Spleen (tissue), 11 donors: Measurements from ENCODE around the gene PEX5. TPM values are rescaled to one million over a fixed set of nuclear protein-coding genes. Genes with fewer than 3 reads are reported as not detected.

Experiments used
- DNase-seq: peaks from one replicate; pipeline ENCODE4 v3.0.0-alpha.2; 2020
- H3K27ac ChIP-seq, 8 donors: fragments of 200-600 bp; sonication (generic) in 7 of 8; 1 replicate in 4 of 8; 2 replicates in 4 of 8; pipeline versions ENCODE4 v1.5.0 to v1.8.0; 2016 to 2021; ENCODE audit warnings: inconsistent platforms in 4 of 8, mild to moderate bottlenecking in 4 of 8, moderate library complexity in 1 of 8
- H3K27me3 ChIP-seq, 7 donors: fragments of 200-600 bp; sonication (generic) in 6 of 7; replicated peaks in 1 of 7; 1 replicate in 4 of 7; 2 replicates in 3 of 7; pipeline versions ENCODE4 v1.5.0 to v1.8.0; 2016 to 2021; ENCODE audit warnings: inconsistent platforms in 3 of 7, mild to moderate bottlenecking in 1 of 7
- H3K36me3 ChIP-seq, 6 donors: fragments of 200-600 bp; sonication (generic) in 5 of 6; 1 replicate in 4 of 6; 2 replicates in 2 of 6; pipeline versions ENCODE4 v1.5.0 to v1.8.0; 2016 to 2021; ENCODE audit warnings: inconsistent platforms in 2 of 6
- H3K4me1 ChIP-seq, 6 donors: fragments of 200-600 bp; sonication (generic) in 5 of 6; 1 replicate in 3 of 6; 2 replicates in 3 of 6; pipeline versions ENCODE4 v1.5.0 to v1.8.0; 2016 to 2021; ENCODE audit warnings: inconsistent platforms in 3 of 6
- H3K4me3 ChIP-seq, 8 donors: fragments of 200-600 bp; sonication (generic) in 7 of 8; 1 replicate in 4 of 8; 2 replicates in 4 of 8; pipeline versions ENCODE4 v1.5.0 to v1.8.0; 2016 to 2021; ENCODE audit warnings: inconsistent platforms in 4 of 8, mild to moderate bottlenecking in 4 of 8, moderate library complexity in 2 of 8
- H3K9me3 ChIP-seq, 8 donors: fragments of 200-600 bp; sonication (generic) in 7 of 8; 1 replicate in 4 of 8; 2 replicates in 4 of 8; pipeline versions ENCODE4 v1.5.0 to v1.8.0; 2016 to 2021; ENCODE audit warnings: inconsistent platforms in 4 of 8
- POLR2A ChIP-seq, 3 donors: fragments of 450-650 bp; IDR thresholded peaks; one replicate each; pipeline ENCODE4 v1.5.1; 2017; ENCODE audit warnings: antibody characterized with exemption in 3 of 3, mild to moderate bottlenecking in 1 of 3
- POLR2AphosphoS5 ChIP-seq, 3 donors: sonication (generic); formaldehyde crosslinking; IDR thresholded peaks; one replicate each; pipeline ENCODE4 v1.5.1; 2017; ENCODE audit warnings: antibody characterized with exemption in 3 of 3
- WGBS, 5 donors: extraction: QIAGEN DNeasy Blood & Tissue Kit in 3 of 5; methylation state at CpG; one replicate each; pipeline versions ENCODE4 v1.1.5 to v1.1.7; 2013 to 2018; 5-methylcytosine and 5-hydroxymethylcytosine counted together
- intact Hi-C: fragments of 100-400 bp; cut with DNase I; formaldehyde crosslinking; loops from one replicate; pipeline ENCODE4 v1.15.0; 2023; ENCODE audit warnings: low total_unique reads
- polyA plus RNA-seq, 3 donors: library from polyadenylated mRNA; stranded (reverse); fragments of 200-250 nt; gene quantifications; one replicate each; pipeline ENCODE4 v1.2.1, GENCODE V29; 2013
- total RNA-seq, 7 donors: library from RNA; depleted of rRNA in 3 of 7; stranded (reverse); fragments of >200 nt in 3 of 7; fragmentation: NEBNext Ultra II Directional in 4 of 7; extraction: Animal tissue kit (Norgen Biotek cat#: 25700) in 4 of 7; gene quantifications; one replicate each; pipeline versions ENCODE4 v1.1.0 to v1.2.1, GENCODE V29; 2016 to 2021
- TF ChIP-seq, protein P1 (sequence below), 11 experiments: fragments of 200-600 bp in 7 of 11; fragments of 450-650 bp in 4 of 11; sonication (generic) in 4 of 11; IDR thresholded peaks in 8 of 11; conservative IDR thresholded peaks in 3 of 11; 1 replicate in 7 of 11; 2 replicates in 4 of 11; pipeline versions ENCODE4 v1.4.0 to v1.8.0; 2016 to 2021; ENCODE audit warnings: antibody characterized with exemption in 11 of 11, inconsistent platforms in 4 of 11, mild to moderate bottlenecking in 1 of 11
- donor health status: healthy with polysubstance abuse.
- donor health status: DM: no; HTN: no; CAD: no; lungs with moderate emphysema.
- donor health status: DM: no; HTN: no; CAD: no.
- donor health status: Bipolar disorder and iron deficiency.
- donor health status: healthy.
- donor health status: DM: no; HTN: no; CAD: no.
- donor health status: DM: yes; HTN: yes; CAD: no.

The PEX5 gene
- total and polyA plus RNA-seq, 10 donors: 13.4 to 35.8 (median 22.2) TPM

DNA sequence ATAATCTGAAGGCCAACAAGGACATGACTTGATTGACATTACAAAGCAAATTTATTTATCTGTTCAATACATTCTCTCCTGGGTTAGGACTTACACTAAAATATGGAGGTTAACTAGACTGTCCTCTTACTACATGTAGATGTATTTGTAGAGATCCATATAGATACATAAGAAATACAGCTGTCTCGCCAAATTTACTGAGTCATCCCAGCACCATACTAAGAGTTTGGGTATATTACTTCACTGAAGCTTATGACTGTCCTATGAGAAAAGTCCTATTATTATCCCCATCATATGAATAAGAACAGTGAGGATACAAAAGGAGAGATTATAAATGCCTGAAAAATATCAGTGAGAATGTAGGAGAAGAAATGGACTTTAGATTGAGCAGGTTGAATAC is 69.6 kb downstream of the PEX5 start:
- Histone ChIP-seq H3K4me3 (no peak overlapping the region), H3K27me3 (peaks cover 0 to 5% (median 0%) of the 10 kb centered on the region in 7 donors), H3K36me3 (no peaks in the 10 kb centered on the region), H3K27ac (no peak overlapping the region), H3K9me3 (no peaks in the 10 kb centered on the region), H3K4me1 (no peaks in the 10 kb centered on the region)
- intact Hi-C loops: no loop called here
- TF ChIP-seq POLR2A (IDR thresholded peaks at IDR 0.05): no peak
- TF ChIP-seq, protein P1, sequence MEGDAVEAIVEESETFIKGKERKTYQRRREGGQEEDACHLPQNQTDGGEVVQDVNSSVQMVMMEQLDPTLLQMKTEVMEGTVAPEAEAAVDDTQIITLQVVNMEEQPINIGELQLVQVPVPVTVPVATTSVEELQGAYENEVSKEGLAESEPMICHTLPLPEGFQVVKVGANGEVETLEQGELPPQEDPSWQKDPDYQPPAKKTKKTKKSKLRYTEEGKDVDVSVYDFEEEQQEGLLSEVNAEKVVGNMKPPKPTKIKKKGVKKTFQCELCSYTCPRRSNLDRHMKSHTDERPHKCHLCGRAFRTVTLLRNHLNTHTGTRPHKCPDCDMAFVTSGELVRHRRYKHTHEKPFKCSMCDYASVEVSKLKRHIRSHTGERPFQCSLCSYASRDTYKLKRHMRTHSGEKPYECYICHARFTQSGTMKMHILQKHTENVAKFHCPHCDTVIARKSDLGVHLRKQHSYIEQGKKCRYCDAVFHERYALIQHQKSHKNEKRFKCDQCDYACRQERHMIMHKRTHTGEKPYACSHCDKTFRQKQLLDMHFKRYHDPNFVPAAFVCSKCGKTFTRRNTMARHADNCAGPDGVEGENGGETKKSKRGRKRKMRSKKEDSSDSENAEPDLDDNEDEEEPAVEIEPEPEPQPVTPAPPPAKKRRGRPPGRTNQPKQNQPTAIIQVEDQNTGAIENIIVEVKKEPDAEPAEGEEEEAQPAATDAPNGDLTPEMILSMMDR (IDR thresholded peaks at IDR 0.05 in 8 of 11, conservative IDR thresholded peaks at IDR 0.05 in 3 of 11): no peak
- no peak for TF ChIP-seq POLR2AphosphoS5 (IDR thresholded peaks at IDR 0.05)
- WGBS, 5 donors: 84 to 98% (median 92%) methylated on average over 1 of the region's 1 CpG
- no peak for DNase-seq

Other genes starting within 250 kb of the PEX5 start
- not detected for gene RNU7-1, start 245.9 kb upstream of the PEX5 start, total RNA-seq
- not detected for gene RNU7-1, start 245.9 kb upstream of the PEX5 start, polyA plus RNA-seq
- gene C12orf57, start 245.7 kb upstream of the PEX5 start, total RNA-seq: 100 to 1,000 TPM in 6 of 7 donors, 10 to 100 TPM in 1; 79.2 to 364 (median 116) TPM
- 100 to 1,000 TPM; 181 to 323 (median 242) TPM for gene C12orf57, start 245.7 kb upstream of the PEX5 start, polyA plus RNA-seq
- gene PTPN6, start 238.3 kb upstream of the PEX5 start, total RNA-seq: 100 to 1,000 TPM; 314 to 431 (median 423) TPM
- 100 to 1,000 TPM; 398 to 713 (median 604) TPM for gene PTPN6, start 238.3 kb upstream of the PEX5 start, polyA plus RNA-seq
- 100 to 1,000 TPM; 127 to 143 (median 133) TPM for gene PHB2, start 219.0 kb upstream of the PEX5 start, total RNA-seq
- 100 to 1,000 TPM; 166 to 199 (median 177) TPM for gene PHB2, start 219.0 kb upstream of the PEX5 start, polyA plus RNA-seq
- 10 to 100 TPM; 19.9 to 56.3 (median 44.0) TPM for gene EMG1, start 218.8 kb upstream of the PEX5 start, total RNA-seq
- 10 to 100 TPM; 23.6 to 38.3 (median 37.1) TPM for gene EMG1, start 218.8 kb upstream of the PEX5 start, polyA plus RNA-seq
- gene LPCAT3, start 171.2 kb upstream of the PEX5 start, total RNA-seq: 10 to 100 TPM; 28.8 to 52.5 (median 40.8) TPM
- gene LPCAT3, start 171.2 kb upstream of the PEX5 start, polyA plus RNA-seq: 10 to 100 TPM in 2 of 3 donors, 1 to 10 TPM in 1; 9.7 to 13.5 (median 11.2) TPM
- 100 to 1,000 TPM; 235 to 451 (median 312) TPM for gene C1S, start 129.0 kb upstream of the PEX5 start, total RNA-seq
- gene C1S, start 129.0 kb upstream of the PEX5 start, polyA plus RNA-seq: 100 to 1,000 TPM; 102 to 179 (median 128) TPM
- 100 to 1,000 TPM; 188 to 421 (median 289) TPM for gene C1R, start 97.2 kb upstream of the PEX5 start, total RNA-seq
- gene C1R, start 97.2 kb upstream of the PEX5 start, polyA plus RNA-seq: 100 to 1,000 TPM in 2 of 3 donors, 10 to 100 TPM in 1; 91.8 to 183 (median 154) TPM
- gene C1RL, start 80.5 kb upstream of the PEX5 start, total RNA-seq: 100 to 1,000 TPM in 3 of 7 donors, 10 to 100 TPM in 4; 67.0 to 126 (median 93.1) TPM
- 10 to 100 TPM; 19.1 to 26.1 (median 20.3) TPM for gene C1RL, start 80.5 kb upstream of the PEX5 start, polyA plus RNA-seq
- 100 to 1,000 TPM in 5 of 7 donors, 10 to 100 TPM in 2; 55.5 to 158 (median 106) TPM for gene RBP5, start 60.8 kb upstream of the PEX5 start, total RNA-seq
- gene RBP5, start 60.8 kb upstream of the PEX5 start, polyA plus RNA-seq: 100 to 1,000 TPM in 1 of 3 donors, 10 to 100 TPM in 2; 93.2 to 170 (median 97.7) TPM
- gene CLSTN3, start 59.3 kb upstream of the PEX5 start, total RNA-seq: 100 to 1,000 TPM in 2 of 7 donors, 10 to 100 TPM in 5; 40.1 to 131 (median 87.9) TPM
- gene CLSTN3, start 59.3 kb upstream of the PEX5 start, polyA plus RNA-seq: 10 to 100 TPM; 15.0 to 21.5 (median 18.7) TPM
- gene ACSM4, start 114.4 kb downstream of the PEX5 start, total RNA-seq: not detected
- gene ACSM4, start 114.4 kb downstream of the PEX5 start, polyA plus RNA-seq: not detected